ENCODE measurements around the gene PHACTR1.

GRCh38 chr6:12916420-12917136 lies 200.0 kb downstream of the PHACTR1 start:
- no peak for TF ChIP-seq ZNF140 (CRISPR knock-in tag; IDR thresholded peaks at IDR 0.05)
- TF ChIP-seq SRSF7 (optimal IDR thresholded peaks at IDR 0.05; ENCODE audit: low read depth, low read length) = no peak
- no peak for TF ChIP-seq CTCF (IDR thresholded peaks at IDR 0.05 in 2 of 3, conservative IDR thresholded peaks at IDR 0.05 in 1 of 3; ENCODE audit: insufficient read depth in 2 of 3, low read depth in 1 of 3, low read length in 3 of 3)
- TF ChIP-seq HDAC2 (IDR thresholded peaks at IDR 0.05) = no peak
- no peak for TF ChIP-seq PHTF2 (CRISPR knock-in tag; IDR thresholded peaks at IDR 0.05)
